ENCODE results near the gene PDIK1L. TPM values are rescaled to one million over a fixed set of nuclear protein-coding genes. Genes with fewer than 3 reads are reported as not detected.

Gene PDIK1L
- total RNA-seq, 1 donor = 6.5 TPM

GRCh38 chr1:26072305-26072704 lies 39.3 kb upstream of the PDIK1L start:
- Histone ChIP-seq H3K4me2 (ENCODE audit: insufficient read depth, low read length) (no peak overlapping the region), H4K20me1 (ENCODE audit: insufficient read depth, low read length) (no peaks in the 10 kb centered on the region), H3K9me3 (ENCODE audit: low read depth, low read length) (no peaks in the 10 kb centered on the region), H3K27me3 (ENCODE audit: insufficient read depth, low read length) (peaks cover 49% of the 10 kb centered on the region), H3K4me3 (ENCODE audit: insufficient read depth, low read length) (no peak overlapping the region), H3K27ac (ENCODE audit: low read depth, low read length) (no peak overlapping the region), H3K4me1 (ENCODE audit: insufficient read depth, low read length) (no peaks in the 10 kb centered on the region), H2AFZ (ENCODE audit: low read length) (no peak overlapping the region), H3K36me3 (ENCODE audit: insufficient read depth, low read length) (no peaks in the 10 kb centered on the region), H3K79me2 (ENCODE audit: insufficient read depth, low read length) (no peaks in the 10 kb centered on the region)
- no peak for DNase-seq (ENCODE audit: insufficient read length, low spot score, missing footprints)
- no peak for TF ChIP-seq CTCF (IDR thresholded peaks at IDR 0.05; ENCODE audit: extremely low read depth, low read depth, low read length)

GRCh38 chr1:26075421-26076144 lies 36.0 kb upstream of the PDIK1L start:
- no peak overlapping the region for H3K4me2 ChIP-seq (ENCODE audit: insufficient read depth, low read length)
- peaks cover 45% of the 10 kb centered on the region for H3K27me3 ChIP-seq (ENCODE audit: insufficient read depth, low read length)
- H3K27ac ChIP-seq (ENCODE audit: low read depth, low read length) = no peak overlapping the region
- DNase-seq (ENCODE audit: insufficient read length, low spot score, missing footprints) = no peak
- H3K79me2 ChIP-seq (ENCODE audit: insufficient read depth, low read length) = no peaks in the 10 kb centered on the region
- no peak for TF ChIP-seq CTCF (IDR thresholded peaks at IDR 0.05; ENCODE audit: extremely low read depth, low read depth, low read length)
- no peaks in the 10 kb centered on the region for H4K20me1 ChIP-seq (ENCODE audit: insufficient read depth, low read length)
- no peak overlapping the region for H3K4me3 ChIP-seq (ENCODE audit: insufficient read depth, low read length)
- no peaks in the 10 kb centered on the region for H3K9me3 ChIP-seq (ENCODE audit: low read depth, low read length)
- H2AFZ ChIP-seq (ENCODE audit: low read length) = no peak overlapping the region
- H3K36me3 ChIP-seq (ENCODE audit: insufficient read depth, low read length) = no peaks in the 10 kb centered on the region
- no peaks in the 10 kb centered on the region for H3K4me1 ChIP-seq (ENCODE audit: insufficient read depth, low read length)

- Histone ChIP-seq H2AFZ (ENCODE audit: low read length) (no peak overlapping the region), H3K4me1 (ENCODE audit: insufficient read depth, low read length) (no peaks in the 10 kb centered on the region), H3K4me2 (ENCODE audit: insufficient read depth, low read length) (no peak overlapping the region), H3K27ac (ENCODE audit: low read depth, low read length) (no peak overlapping the region), H3K36me3 (ENCODE audit: insufficient read depth, low read length) (no peaks in the 10 kb centered on the region), H4K20me1 (ENCODE audit: insufficient read depth, low read length) (no peaks in the 10 kb centered on the region), H3K4me3 (ENCODE audit: insufficient read depth, low read length) (no peak overlapping the region), H3K79me2 (ENCODE audit: insufficient read depth, low read length) (no peaks in the 10 kb centered on the region), H3K27me3 (ENCODE audit: insufficient read depth, low read length) (peaks cover 29% of the 10 kb centered on the region), H3K9me3 (ENCODE audit: low read depth, low read length) (no peaks in the 10 kb centered on the region)
- no peak for TF ChIP-seq CTCF (IDR thresholded peaks at IDR 0.05; ENCODE audit: extremely low read depth, low read depth, low read length)
- no peak for DNase-seq (ENCODE audit: insufficient read length, low spot score, missing footprints)
Observed at GRCh38 chr1:26077524-26077923, 34.1 kb upstream of the PDIK1L start.

- Histone ChIP-seq H2AFZ (ENCODE audit: low read length) (no peak overlapping the region), H3K27ac (ENCODE audit: low read depth, low read length) (no peak overlapping the region), H4K20me1 (ENCODE audit: insufficient read depth, low read length) (no peaks in the 10 kb centered on the region), H3K4me2 (ENCODE audit: insufficient read depth, low read length) (no peak overlapping the region), H3K36me3 (ENCODE audit: insufficient read depth, low read length) (no peaks in the 10 kb centered on the region), H3K4me1 (ENCODE audit: insufficient read depth, low read length) (no peaks in the 10 kb centered on the region), H3K27me3 (ENCODE audit: insufficient read depth, low read length) (peaks cover 19% of the 10 kb centered on the region), H3K79me2 (ENCODE audit: insufficient read depth, low read length) (no peaks in the 10 kb centered on the region), H3K9me3 (ENCODE audit: low read depth, low read length) (no peaks in the 10 kb centered on the region), H3K4me3 (ENCODE audit: insufficient read depth, low read length) (no peak overlapping the region)
- no peak for DNase-seq (ENCODE audit: insufficient read length, low spot score, missing footprints)
- TF ChIP-seq CTCF (IDR thresholded peaks at IDR 0.05; ENCODE audit: extremely low read depth, low read depth, low read length) = no peak
Observed at GRCh38 chr1:26078286-26079177, 33.1 kb upstream of the PDIK1L start.

All from osteoblast (primary cell).